DND-41 (cell line): Measurements from ENCODE around the gene SDCBP2.

Source experiments
- ATAC-seq: fragments of 200-7000 bp; cut with Tn5 transposase; 3 replicates; pipeline ENCODE4 v1.9.1; 2021; ENCODE audit warnings: low read depth; ENCODE audit not compliant: insufficient read depth
- DNase-seq: peaks from one replicate; pipeline ENCODE4 v3.0.0-alpha.2; 2020
- H2AFZ ChIP-seq: 2 replicates; pipeline ENCODE4 v1.6.0; 2012; ENCODE audit warnings: low read depth, low read length
- H3K27ac ChIP-seq: 2 replicates; pipeline ENCODE4 v1.5.1; 2012; ENCODE audit warnings: low read length, inconsistent platforms
- H3K27me3 ChIP-seq: fragments of 200-600 bp; sonication (generic); 2 replicates; pipeline ENCODE4 v1.6.0; 2012; ENCODE audit warnings: low read length, mild to moderate bottlenecking, inconsistent platforms; ENCODE audit not compliant: insufficient read depth, poor library complexity
- H3K36me3 ChIP-seq: 2 replicates; pipeline ENCODE4 v1.5.1; 2012; ENCODE audit warnings: low read length, inconsistent platforms; ENCODE audit not compliant: insufficient read depth
- H3K4me1 ChIP-seq: 2 replicates; pipeline ENCODE4 v1.5.1; 2012; ENCODE audit warnings: mild to moderate bottlenecking, low read length; ENCODE audit not compliant: insufficient read depth
- H3K4me2 ChIP-seq: 2 replicates; pipeline ENCODE4 v1.6.0; 2012; ENCODE audit warnings: mild to moderate bottlenecking, moderate library complexity, low read length, inconsistent platforms; ENCODE audit not compliant: insufficient read depth
- H3K4me3 ChIP-seq, 2 experiments: fragments of 200-600 bp in 1 of 2; shearing (Covaris generic) in 1 of 2; 2 replicates each; pipeline ENCODE4 v1.5.1; 2012 to 2016; ENCODE audit warnings: inconsistent platforms in 2 of 2, low read length in 2 of 2, mild to moderate bottlenecking in 2 of 2, low read depth in 1 of 2, moderate library complexity in 1 of 2
- H3K79me2 ChIP-seq: 2 replicates; pipeline ENCODE4 v1.6.0; 2012; ENCODE audit warnings: low read length, inconsistent platforms; ENCODE audit not compliant: insufficient read depth
- H3K9ac ChIP-seq: 2 replicates; pipeline ENCODE4 v1.6.0; 2012; ENCODE audit warnings: low read depth, mild to moderate bottlenecking, inconsistent platforms, low read length, moderate library complexity
- H3K9me3 ChIP-seq: 2 replicates; pipeline ENCODE4 v1.5.1; 2012; ENCODE audit warnings: low read length, moderate library complexity, mild to moderate bottlenecking, inconsistent platforms; ENCODE audit not compliant: insufficient read depth, severe bottlenecking
- H4K20me1 ChIP-seq: 2 replicates; pipeline ENCODE4 v1.6.0; 2012; ENCODE audit warnings: low read length; ENCODE audit not compliant: insufficient read depth
- EZH2 ChIP-seq: IDR thresholded peaks from 3 replicates; pipeline ENCODE4 v1.6.1; 2012; ENCODE audit warnings: borderline replicate concordance, low read depth, mild to moderate bottlenecking, moderate library complexity, low read length, inconsistent platforms; ENCODE audit not compliant: severe bottlenecking
- TF ChIP-seq, protein P1 (sequence below): IDR thresholded peaks from 2 replicates; pipeline ENCODE4 v1.5.1; 2012; ENCODE audit warnings: borderline replicate concordance, low read length, moderate library complexity, mild to moderate bottlenecking; ENCODE audit not compliant: poor library complexity, severe bottlenecking; ENCODE audit errors: extremely low read depth

The SDCBP2 gene

GRCh38 chr20:1269850-1270249, 59.1 kb downstream of the SDCBP2 start:
- Histone ChIP-seq H3K9ac (no peak overlapping the region), H3K27ac (no peak overlapping the region), H4K20me1 (0 out of 2 replicates have a peak, but pooled peaks cover 10% of the 10 kb centered on the region), H3K27me3 (peaks cover 54% of the 10 kb centered on the region), H3K9me3 (no peaks in the 10 kb centered on the region), H2AFZ (no peak overlapping the region), H3K79me2 (no peaks in the 10 kb centered on the region), H3K36me3 (no peaks in the 10 kb centered on the region), H3K4me2 (no peak overlapping the region), H3K4me1 (peaks cover 19% of the 10 kb centered on the region), H3K4me3 (no peak overlapping the region)
- no peak for TF ChIP-seq EZH2
- TF ChIP-seq, protein P1, sequence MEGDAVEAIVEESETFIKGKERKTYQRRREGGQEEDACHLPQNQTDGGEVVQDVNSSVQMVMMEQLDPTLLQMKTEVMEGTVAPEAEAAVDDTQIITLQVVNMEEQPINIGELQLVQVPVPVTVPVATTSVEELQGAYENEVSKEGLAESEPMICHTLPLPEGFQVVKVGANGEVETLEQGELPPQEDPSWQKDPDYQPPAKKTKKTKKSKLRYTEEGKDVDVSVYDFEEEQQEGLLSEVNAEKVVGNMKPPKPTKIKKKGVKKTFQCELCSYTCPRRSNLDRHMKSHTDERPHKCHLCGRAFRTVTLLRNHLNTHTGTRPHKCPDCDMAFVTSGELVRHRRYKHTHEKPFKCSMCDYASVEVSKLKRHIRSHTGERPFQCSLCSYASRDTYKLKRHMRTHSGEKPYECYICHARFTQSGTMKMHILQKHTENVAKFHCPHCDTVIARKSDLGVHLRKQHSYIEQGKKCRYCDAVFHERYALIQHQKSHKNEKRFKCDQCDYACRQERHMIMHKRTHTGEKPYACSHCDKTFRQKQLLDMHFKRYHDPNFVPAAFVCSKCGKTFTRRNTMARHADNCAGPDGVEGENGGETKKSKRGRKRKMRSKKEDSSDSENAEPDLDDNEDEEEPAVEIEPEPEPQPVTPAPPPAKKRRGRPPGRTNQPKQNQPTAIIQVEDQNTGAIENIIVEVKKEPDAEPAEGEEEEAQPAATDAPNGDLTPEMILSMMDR: no peak
- ATAC-seq (no peak), DNase-seq (no peak)

DNA sequence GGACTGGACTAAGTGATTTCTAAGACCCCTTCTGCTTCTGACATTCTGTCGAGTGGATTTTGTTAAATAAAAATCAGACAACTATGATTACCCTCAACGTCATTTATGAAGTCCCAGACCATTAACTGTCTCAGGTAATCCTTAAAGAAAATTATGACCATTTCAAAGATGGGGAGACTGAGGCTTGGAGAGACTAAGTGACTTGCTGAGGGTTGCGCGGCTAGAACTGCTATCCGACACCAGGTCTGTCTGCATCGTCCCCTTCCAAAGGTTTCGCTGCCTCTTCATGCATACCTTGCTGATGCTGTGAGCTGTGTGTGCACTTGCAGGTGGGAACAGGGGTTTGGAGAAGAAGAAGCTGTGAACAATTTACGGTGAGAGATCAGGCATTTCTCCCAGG, 59.7 kb downstream of the SDCBP2 start:
- Histone ChIP-seq H2AFZ (no peak overlapping the region), H3K27ac (no peak overlapping the region), H3K4me2 (no peak overlapping the region), H4K20me1 (0 out of 2 replicates have a peak, but pooled peaks cover 10% of the 10 kb centered on the region), H3K36me3 (no peaks in the 10 kb centered on the region), H3K79me2 (no peaks in the 10 kb centered on the region), H3K9me3 (no peaks in the 10 kb centered on the region), H3K27me3 (peaks cover 60% of the 10 kb centered on the region), H3K9ac (no peak overlapping the region), H3K4me1 (peaks cover 19% of the 10 kb centered on the region), H3K4me3 (no peak overlapping the region)
- ATAC-seq (no peak), DNase-seq (no peak)
- TF ChIP-seq EZH2: no peak
- TF ChIP-seq, protein P1: no peak

DNA sequence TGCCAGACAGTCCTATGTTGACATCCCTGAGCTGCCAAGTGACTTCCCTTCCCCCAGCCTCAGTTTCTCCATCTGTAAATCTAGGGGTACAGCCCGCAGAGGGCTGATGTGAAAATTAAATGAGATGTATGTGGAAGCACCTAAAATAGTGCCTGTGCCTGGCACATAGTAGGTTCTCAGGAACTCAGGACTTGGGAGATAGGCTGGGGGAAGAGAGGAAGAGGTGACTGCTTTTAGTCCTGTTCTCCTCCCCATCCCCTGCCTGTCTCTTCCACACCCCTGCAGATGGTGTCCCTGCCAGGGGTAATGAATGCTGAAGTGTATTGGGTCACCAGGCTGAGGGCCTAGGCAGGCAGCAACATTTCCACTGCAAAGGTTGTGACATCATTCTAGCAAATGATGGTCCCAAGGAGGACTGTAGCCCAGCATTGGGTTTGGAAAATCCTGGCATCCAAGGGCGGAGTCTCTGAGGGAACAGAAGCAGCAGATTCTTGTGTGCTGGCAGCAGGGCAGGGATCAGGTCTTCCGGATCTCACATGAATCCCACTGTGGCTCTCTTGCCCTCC, 61.0 kb downstream of the SDCBP2 start:
- H3K27ac ChIP-seq: no peak overlapping the region
- H3K4me1 ChIP-seq: peaks cover 19% of the 10 kb centered on the region
- no peak for ATAC-seq
- H3K9ac ChIP-seq: no peak overlapping the region
- no peak overlapping the region for H3K4me2 ChIP-seq
- 0 out of 2 replicates have a peak, but pooled peaks cover 10% of the 10 kb centered on the region for H4K20me1 ChIP-seq
- peaks cover 58% of the 10 kb centered on the region for H3K27me3 ChIP-seq
- TF ChIP-seq, protein P1: no peak
- no peak for TF ChIP-seq EZH2
- H3K9me3 ChIP-seq: peaks cover 3% of the 10 kb centered on the region
- no peak overlapping the region for H3K4me3 ChIP-seq
- no peak for DNase-seq
- no peaks in the 10 kb centered on the region for H3K36me3 ChIP-seq
- H3K79me2 ChIP-seq: no peaks in the 10 kb centered on the region
- no peak overlapping the region for H2AFZ ChIP-seq
